Measurements from ENCODE around the gene MYO10.
"Not testable (repeated sequence)": the region's sequence is repeated elsewhere in the genome, so short reads cannot be mapped to it uniquely, and the experiment has no call there.

The MYO10 gene

DNA sequence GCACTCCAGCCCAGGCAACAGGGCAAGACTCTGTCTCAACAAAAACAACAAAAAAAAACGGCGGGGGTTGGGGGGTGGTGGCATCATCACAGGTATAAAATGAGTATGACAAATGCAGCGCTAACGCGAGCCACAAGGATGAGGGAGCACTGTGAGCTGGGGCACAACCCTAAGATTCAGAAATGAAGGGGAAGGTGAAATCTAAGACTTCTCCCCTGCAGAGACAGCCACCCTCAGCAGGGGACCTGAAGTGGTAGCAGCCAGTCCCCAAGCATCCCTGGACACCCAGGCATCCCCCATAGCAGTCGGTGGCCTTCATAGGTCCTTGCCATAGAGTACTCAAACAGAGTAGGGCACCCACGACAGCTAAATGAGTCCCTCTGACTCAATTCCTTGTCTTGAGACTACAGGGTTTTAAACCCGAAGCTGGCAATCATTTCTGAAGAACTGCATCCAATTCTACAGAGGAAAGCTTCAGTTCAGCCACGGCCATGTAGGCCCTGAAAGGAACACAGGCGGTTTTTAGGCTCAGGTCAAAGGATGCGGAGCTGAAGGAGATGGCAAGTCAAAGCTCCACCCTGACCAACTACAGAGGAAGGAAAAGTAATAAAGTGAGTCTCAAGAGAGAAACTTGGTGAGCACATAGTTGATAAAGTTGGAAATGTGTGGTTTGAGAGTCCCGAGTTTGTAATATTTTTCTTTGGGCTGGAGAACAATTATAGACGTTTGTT lies 50.3 kb downstream of the MYO10 start:
- DNase-seq: no peak

DNA sequence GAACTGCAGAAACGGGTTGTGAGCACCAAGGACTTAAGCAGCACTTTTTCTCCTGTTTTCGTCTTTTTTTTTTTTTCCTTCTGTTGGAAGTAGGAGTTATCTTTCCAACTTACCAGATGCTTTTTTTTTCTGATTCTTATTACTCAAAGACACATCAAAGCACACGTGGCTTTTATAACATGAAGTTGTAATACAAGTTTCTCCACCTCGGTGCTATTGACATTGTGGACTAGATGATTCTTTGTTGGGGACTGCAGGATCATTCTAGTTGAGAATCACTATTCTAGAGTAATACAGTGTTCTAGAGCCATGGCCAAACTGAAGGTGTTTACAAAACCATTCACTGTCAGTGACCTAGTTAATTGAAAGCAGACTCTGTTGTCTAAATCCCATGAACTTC lies 51.5 kb downstream of the MYO10 start:
- no peak for DNase-seq

DNA sequence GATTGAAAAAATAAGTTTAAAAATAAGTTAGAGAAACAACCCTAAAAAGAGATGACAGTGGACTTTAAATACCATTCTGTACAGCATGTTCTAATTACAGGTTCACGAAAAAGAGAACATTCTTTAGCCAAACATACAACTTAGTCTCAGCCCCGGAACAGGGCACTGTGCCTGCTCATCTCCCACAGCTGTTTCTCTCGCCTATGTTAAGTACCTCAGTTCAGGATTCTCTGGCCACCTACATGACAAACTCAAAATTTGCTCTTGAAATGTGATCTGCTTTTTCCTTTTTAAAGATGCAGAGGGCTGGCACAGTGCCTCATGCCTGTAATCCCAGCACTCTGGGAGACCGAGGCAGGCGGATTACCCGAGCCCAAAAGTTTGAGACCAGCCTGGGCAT lies 52.3 kb downstream of the MYO10 start:
- DNase-seq: no peak

DNA sequence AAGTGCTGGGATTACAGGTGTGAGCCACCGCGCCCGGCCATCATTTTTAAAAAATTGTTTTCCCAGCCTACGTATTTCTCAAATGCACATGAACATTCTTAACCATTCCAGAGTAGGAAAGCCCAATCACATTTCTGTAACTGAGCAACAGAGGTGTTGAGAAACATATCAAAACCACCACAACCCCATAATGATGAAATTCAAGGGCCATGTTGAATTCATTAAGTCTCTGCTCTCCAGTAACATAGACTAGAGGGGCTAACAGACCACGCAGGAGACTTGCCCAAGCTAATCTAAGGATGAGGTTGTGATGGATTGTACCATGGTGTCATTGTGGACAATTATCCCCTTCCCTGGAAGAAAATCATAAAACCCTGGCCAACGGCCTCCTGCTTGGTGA lies 52.9 kb downstream of the MYO10 start:
- DNase-seq: no peak

DNA sequence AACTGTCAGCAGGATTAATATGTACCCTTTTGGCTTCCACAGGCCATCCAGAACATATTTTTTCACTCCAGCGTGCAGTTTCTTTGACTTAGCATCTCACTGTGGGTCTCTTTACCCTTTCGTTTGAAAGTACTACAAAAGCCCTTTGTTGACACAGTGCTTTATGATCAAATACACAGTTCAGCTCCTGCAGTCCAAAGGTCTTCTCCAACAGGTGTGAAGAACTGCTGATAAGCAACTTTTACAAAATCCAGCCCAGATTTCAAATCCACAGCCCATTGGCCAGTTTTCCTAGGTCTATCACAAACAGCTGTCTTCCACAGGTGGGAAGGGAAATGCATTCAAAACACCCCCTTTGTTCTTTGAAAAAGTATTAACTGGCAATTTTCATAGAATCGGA lies 54.8 kb downstream of the MYO10 start:
- no peak for DNase-seq

DNA sequence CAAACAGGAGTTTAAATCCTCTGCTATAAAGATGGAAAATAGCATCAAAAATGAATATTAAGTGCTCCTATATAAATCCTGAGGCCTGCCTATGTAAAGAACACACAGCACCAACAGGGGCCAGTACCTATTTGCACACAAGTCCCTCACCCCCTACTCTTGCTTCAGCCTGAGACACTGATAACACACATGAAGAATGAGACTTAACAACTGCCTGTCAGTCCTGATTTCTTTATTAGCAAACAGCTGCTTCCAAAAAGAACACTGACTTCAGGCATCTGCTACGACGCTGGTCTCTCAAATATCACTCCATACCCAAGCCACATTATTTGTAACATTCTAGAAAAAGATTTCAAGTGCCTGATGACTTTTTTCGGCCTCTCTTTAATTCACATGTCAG lies 55.5 kb downstream of the MYO10 start:
- no peak for DNase-seq

DNA sequence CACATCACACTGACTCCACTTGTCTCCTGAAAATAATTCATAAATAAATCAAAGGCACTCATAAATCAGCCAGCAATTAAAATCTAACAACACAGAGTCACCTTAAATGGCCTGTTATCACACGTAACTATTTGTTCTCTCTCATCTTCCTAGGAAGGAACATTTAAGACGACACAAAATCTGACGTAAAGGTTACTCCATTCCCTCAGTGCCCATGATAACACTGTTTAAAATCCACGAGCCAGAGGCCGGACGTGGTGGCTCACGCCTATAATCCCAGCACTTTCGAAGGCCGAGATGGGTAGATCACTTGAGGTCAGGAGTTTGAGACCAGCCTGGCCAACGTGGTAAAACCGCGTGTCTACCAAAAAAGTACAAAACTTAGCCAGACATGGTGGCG lies 56.4 kb downstream of the MYO10 start:
- no peak for DNase-seq

DNA sequence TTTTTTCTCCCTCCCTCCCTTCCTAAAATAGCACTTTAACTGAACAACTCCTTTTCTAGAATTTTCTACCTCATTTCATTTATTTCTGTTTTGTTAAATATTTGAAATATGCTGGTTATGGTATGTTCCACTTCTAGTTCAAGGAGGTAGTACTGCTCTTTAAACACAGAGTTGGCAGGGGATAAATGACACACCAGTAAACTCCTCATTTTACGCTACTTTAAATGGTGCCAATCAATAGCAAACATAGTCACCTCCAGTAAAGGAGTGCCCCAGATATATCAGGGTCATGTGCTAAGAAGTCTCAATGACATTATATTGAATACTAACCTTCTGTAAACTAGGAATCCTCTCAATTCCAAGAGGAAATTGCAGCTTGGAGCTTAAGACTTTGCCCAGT lies 56.9 kb downstream of the MYO10 start:
- DNase-seq: no peak

DNA sequence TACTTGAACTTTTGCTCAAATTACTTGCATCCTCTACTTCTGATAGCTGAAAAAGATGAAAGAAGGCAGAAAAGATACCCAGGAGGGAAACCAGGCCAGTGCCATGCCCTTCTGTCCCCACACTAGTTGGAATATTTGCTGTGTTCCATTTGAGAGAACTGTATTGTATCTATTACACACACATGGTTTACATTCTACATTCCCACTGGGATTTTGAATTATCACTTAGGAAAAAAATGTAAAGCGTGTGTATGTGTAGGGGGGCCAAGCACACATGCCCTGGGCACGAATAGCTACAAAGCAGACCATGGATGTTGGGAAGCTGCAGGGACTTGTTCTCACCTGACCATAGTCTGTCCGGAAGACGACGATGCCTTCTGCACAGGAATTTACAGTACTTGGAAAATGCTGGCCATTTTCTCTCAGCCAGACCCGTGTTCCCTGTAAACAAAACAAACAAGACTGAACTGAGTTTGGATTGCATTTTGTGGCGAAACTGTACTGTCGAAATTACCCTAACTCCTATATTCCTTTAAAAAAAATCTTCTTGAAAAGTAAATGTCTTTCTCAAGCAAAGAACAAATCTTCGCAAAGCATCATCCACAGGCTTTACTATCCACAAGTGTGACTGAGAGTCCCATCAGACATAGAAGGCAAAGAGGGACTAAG lies 58.7 kb downstream of the MYO10 start:
- no peak for DNase-seq

DNA sequence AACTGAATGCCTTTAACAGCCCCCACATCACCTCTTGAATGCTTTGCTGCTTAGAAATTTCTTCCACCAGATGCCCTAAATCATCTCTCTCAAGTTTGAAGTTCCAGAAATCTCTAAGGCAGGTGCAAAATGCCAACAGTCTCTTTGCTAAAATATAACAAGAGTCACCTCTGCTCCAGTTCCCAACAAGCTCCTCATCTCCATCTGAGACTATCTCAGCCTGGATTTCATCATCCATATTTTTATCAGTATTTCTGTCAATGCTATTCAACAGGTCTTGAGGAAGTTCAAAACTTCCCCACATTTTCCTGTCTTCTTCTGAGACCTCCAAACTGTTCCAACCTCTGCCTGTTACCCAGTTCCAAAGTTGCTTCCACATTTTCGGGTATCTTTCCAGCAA lies 61.7 kb downstream of the MYO10 start:
- DNase-seq: not testable (repeated sequence)

DNA sequence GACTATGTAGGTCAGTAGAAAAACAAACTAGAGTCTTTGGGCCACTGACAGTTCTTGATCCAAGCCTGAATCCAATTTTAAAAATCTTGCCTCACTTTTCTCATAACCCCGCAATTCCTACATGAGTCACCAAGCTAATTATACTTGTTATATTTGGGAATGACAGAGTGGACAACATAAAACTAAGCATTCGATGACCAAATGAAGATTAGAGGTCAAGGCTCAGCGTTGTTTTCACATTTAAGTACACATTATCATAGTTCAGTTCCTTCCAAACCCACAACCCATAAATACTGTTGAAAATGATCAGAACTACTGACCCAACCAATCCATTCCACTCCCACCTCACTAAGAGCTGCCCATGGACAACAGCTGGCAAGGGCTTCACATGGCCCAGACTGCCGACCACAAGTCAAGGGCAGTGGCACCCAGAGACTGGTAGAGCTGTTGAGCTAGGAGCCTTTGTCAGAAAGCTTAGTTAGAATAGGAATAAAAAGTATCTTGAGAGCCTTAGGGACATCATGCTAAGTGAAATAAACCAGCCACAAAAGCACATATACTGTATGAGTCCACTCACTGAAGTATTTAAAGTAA lies 64.2 kb downstream of the MYO10 start:
- no peak for DNase-seq

DNA sequence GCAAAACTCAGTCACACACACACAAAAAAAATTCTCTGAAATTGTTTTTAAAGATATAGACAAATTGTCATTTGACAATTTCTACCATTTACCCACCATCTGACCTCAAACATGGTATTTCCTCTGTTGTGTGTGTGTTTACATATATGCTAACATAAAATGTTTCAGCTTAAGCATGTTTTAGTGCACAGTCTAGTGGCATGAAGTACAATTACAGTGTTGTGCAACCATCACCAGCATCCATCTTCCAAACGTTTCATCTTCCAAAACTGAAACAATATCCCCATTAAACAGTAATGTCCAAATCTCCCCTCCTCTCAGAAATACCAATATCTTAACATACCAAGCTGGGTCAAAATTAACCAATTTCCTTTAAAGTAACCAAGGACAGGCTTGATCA lies 65.2 kb downstream of the MYO10 start:
- no peak for DNase-seq

DNA sequence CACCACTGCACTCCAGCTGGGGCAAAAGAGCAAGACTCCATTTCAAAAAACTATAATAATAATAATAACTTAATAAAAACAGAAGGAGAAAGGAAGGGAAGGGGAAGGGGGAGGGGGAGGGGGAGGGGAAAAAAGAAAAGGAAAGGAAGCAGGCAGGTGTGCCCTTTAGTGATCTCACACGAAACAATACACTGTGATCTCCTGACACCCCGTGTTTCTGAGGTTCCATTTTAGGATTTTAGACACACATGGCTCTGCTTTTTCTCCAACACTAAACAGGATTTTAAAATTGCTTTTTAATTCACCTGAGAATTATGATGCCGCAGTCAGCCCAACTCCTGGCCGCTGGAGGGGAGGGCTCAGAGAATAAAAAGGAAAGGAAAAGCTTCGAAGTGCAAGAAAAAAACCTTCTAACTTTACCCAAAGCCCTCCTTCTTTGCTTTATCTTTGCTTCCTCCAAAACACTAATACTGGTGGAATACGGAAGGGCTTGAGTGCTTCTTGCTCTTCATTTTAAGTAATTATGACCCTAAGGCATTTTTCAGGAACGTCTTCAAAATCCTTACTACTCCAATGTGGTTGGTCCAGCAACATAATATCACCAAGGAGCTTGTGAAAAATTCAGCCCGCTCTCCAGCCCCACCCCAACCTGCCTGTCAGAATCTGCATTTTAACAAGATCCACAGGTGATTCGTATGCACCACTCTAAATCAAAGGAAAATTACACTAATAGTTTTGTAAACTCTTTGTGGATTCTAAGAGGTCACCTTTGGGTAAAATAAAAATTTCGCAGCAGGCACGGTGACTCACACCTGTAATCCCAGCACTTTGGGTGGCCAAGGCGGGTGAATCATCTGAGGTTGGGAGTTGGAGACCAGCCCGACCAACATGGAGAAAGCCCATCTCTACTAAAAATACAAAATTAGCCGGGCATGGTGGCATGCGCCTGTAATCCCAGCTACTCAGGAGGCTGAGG lies 66.0 kb downstream of the MYO10 start:
- DNase-seq: no peak

DNA sequence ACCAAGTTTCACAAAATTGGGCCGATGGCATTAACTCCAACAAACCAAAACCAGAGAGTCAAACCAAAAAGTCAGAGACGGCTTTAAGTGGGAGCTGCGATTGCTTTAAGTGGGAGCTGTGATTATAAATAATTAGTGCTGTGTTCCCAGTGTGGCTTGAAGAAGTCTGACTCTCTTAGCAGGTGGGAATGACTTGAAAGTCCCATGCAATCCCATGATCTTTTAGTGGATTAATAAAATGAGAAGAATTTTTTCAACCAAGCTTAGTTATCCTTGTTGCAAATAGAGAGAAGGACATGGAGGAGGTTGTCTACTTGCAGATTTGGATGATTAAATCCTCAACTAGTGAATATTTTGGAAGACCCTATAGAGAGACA lies 68.5 kb downstream of the MYO10 start:
- DNase-seq: no peak

DNA sequence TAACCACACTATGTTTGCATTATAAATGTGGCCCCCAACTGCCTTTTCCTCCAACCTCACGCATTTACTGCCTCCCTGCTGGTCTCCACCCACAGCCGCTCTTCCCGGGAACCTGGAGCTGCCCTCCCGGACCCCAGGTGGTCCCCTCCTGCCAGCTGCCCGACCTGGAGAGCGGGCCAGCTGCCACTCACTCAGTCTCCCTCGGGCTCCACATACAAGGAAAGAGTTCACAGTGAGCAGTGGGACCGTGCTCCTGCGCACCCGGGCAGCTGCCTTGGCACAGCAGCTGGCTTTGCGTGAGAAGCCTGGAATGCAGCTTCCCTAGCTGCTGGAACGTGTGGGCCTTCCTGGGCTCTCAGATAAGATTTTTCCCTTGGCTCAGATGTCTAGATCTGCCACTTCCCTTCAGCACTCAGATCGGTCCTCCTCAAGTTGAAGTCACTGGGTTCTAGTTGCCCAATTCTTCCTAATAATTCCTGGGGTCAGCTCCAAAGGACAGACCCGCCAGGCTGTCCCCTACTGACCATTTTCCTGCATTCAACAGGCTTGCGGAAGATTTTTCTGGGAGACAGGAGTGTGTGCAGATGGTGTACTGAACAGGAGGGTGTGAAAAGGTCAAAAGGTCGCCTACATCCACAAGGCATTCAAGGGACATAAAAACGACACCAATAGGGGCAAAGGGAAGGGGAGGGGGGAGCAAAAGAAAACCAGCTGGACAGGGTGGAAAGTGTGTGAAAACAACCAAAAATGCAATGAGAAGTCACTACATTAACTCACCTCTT lies 69.1 kb downstream of the MYO10 start:
- no peak for DNase-seq

DNA sequence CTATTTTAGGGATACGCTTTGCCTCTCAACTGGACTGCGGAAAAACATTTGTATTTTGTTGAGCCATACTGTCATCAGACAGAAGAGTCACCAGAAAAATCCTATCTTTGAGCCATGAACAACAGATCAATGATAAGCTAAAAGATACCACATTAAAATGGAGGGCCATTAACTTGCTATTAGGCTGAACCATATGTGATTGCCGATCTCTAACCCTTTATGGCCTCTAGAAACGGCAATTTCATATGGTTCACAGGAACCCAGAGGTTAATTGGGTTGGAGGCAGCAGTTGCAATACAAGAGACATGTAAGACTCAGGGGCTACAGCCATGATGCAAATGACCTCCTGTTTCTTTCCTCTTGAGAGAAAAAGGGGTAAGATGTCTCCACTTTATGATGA lies 69.8 kb downstream of the MYO10 start:
- no peak for DNase-seq

DNA sequence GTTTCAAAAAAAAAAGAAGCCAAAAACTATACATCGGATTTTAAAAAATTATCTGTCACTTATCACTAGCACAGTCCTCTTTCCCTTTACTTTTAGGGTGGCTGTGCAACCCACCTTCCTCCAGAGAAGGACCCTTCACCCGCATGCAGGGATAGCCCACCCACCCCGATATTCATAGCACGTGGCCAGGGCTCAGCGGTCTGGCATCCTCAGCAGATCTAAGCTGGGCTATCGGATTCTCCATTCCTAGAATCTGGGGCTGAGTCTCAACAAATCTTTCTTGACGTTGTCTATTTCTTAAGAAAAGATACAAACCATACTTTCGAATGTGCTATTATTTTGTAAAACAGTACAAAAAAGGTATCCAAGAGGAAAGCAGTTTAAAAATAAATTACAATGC lies 70.9 kb downstream of the MYO10 start:
- DNase-seq: no peak

DNA sequence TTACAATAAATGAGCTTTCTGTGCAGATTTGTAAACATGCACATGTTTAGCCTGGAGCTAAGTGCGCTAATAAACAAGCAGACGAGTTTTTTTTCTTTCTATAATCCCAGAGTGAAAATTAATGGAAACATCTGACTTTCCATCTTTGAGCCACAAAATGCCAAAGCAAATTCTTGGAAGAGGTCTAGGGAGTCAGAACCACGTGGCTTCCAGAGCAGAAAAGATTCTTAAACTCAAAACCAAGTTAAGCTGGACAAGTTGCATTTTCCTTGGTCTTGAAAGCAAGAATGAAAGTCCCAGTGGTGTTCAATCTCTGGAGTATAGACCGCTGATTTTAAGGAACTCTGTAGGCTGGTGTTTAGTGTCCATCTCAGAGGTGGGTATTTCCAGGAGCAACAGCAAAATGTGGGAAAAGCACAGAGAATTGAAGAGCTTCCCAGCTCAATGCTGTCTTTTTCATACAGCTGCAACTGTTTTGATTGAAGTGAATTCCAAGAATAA lies 71.4 kb downstream of the MYO10 start:
- no peak for DNase-seq

DNA sequence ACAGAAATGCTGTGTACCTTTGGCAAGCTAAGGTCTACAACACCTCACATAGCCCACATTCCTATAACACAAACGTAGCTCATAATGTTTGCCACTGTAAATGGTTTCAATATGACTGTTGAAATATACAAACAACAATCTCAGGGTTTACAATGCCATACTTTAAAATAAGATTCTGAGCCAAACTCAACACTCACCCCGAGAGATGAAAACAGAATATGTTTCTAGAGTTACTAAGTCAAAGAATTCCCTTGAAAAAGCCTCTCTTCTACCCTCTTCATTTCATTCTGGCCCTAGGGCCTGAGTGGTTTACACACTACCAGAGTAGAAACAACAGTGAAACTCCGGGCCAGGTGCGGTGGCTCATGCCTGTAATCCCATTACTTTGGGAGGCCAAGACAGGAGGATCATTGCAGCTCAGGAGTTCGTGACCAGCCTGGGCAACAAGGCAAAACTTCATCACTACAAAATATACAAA lies 72.6 kb downstream of the MYO10 start:
- no peak for DNase-seq

DNA sequence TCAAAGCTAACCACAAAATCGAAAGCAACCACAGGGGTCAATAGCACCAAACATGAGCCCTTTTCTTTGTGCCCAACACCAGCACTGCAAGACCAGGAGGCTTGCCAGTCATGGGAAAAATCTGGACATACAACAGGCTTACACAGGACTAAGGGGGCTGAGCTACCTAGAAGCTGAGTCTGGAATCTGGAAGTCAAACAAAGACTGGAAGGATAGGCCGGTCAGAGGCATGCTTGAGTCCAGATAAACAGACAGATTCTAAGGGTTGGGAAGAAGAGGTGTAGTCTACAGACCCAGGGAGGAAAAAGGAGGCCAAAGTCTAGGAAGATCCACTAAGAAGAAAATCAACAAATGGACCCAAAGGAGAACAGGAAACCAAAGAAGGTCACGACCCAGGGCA lies 73.3 kb downstream of the MYO10 start:
- no peak for DNase-seq

DNA sequence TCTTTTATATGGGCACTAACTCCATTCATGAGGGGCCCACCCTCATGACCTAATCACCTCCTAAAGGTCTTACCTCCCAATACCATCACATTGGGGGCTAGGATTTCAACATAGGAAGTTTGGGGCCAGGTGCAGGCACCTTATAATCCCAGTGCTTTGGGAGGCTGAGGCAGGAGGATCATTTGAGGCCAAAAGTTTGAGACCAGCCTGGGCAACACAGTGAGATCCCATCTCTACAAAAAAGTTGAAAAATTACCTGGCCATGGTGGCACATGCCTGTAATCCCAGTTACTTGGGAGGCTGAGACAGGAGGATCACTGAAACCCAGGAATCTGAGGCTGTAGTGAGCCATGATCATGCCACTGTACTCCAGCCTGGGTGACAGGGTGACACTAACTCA lies 76.7 kb downstream of the MYO10 start:
- no peak for DNase-seq

DNA sequence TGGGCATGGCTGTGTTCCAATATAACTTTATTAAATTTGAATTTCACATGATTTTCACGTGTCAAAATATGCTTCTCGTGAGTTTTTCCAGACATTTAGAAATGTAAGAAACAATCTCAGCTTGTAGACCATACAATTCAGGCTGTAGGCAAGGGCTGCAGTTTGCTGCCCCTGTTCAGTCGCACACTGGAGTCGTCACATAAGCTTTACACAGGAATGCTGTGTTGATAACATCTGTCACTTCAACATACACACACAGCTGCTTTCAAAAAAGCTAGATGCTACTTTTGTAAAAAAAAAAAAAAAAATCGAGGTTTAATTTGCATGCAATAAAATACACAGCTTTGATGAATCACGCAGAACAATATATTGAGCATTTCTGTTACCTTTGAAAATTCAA lies 77.9 kb downstream of the MYO10 start:
- no peak for DNase-seq
